ENCODE data around the gene EGLN1.

GRCh38 chr1:231319080-231319479 is 103.0 kb downstream of the EGLN1 start:
- TF ChIP-seq CTCF (IDR thresholded peaks at IDR 0.05; ENCODE audit: borderline replicate concordance, extremely low read depth, low read length, poor library complexity, severe bottlenecking) = no peak
- no peak for TF ChIP-seq EZH2 (IDR thresholded peaks at IDR 0.05; ENCODE audit: borderline replicate concordance, low read depth, low read length, severe bottlenecking)

Measured in DND-41 (cell line).